IMR-90 (cell line): ENCODE measurements around the gene ZCCHC14. TPM values are rescaled to one million over a fixed set of nuclear protein-coding genes. Genes with fewer than 3 reads are reported as not detected.

Experiments used
- ATAC-seq: fragments of 200-7000 bp; cut with Tn5 transposase; 2 replicates; pipeline ENCODE4 v1.9.1; 2020; ENCODE audit warnings: low read depth, mild to moderate bottlenecking, moderate library complexity
- BruUV-seq: library from RNA; stranded (reverse); fragments of 400-500 nt; replicated peaks from 2 replicates; lab custom pipeline; 2021; lab: Mats Ljungman, UMichigan
- CTCF ChIA-PET: fragments of 300-600 bp; formaldehyde crosslinking; extraction: SDS; loops from one replicate; lab custom pipeline; 2021; ENCODE audit warnings: antibody characterized with exemption; lab: Yijun Ruan, JAX
- POLR2A ChIA-PET: fragments of 300-600 bp; sonication (Branson Sonifier 250); formaldehyde crosslinking; loops from one replicate; lab custom pipeline; 2022; ENCODE audit warnings: antibody characterized with exemption; ENCODE audit not compliant: unreplicated experiment; lab: Charles Lee
- DNase-seq: peaks from one replicate; pipeline ENCODE4 v3.0.0; 2013
- H2AFZ ChIP-seq: replicated peaks from 2 replicates; pipeline ENCODE3; 2013; ENCODE audit warnings: low read length, mild to moderate bottlenecking; ENCODE audit not compliant: poor library complexity
- H2AK5ac ChIP-seq: 2 replicates; pipeline ENCODE4 v1.6.1; 2013; ENCODE audit warnings: low read depth, low read length, inconsistent platforms
- H2AK9ac ChIP-seq: replicated peaks from 2 replicates; pipeline ENCODE3; 2013; ENCODE audit warnings: mild to moderate bottlenecking, low read depth, low read length, moderate library complexity; ENCODE audit not compliant: poor library complexity
- H2BK120ac ChIP-seq: 2 replicates; pipeline ENCODE4 v1.6.1; 2013; ENCODE audit warnings: low read depth, low read length, inconsistent platforms
- H2BK15ac ChIP-seq: 3 replicates; pipeline ENCODE4 v1.6.1; 2013; ENCODE audit warnings: low read depth, low read length, inconsistent platforms
- H2BK20ac ChIP-seq: 2 replicates; pipeline ENCODE4 v1.6.1; 2013; ENCODE audit warnings: low read depth, mild to moderate bottlenecking, inconsistent platforms, low read length, moderate library complexity
- H2BK5ac ChIP-seq: 2 replicates; pipeline ENCODE4 v1.6.1; 2013; ENCODE audit warnings: mild to moderate bottlenecking, low read depth, low read length, inconsistent platforms; ENCODE audit not compliant: poor library complexity, severe bottlenecking
- H3K14ac ChIP-seq: replicated peaks from 2 replicates; pipeline ENCODE4 v1.6.1; 2013; ENCODE audit warnings: low read depth, low read length, inconsistent platforms
- H3K18ac ChIP-seq: 2 replicates; pipeline ENCODE4 v1.6.1; 2013; ENCODE audit warnings: low read depth, low read length, control low read depth
- H3K23ac ChIP-seq: 2 replicates; pipeline ENCODE4 v1.6.1; 2013; ENCODE audit warnings: low read depth, low read length, inconsistent platforms
- H3K27ac ChIP-seq: 2 replicates; pipeline ENCODE4 v1.5.1; 2013; ENCODE audit warnings: mild to moderate bottlenecking, control low read depth, low read length; ENCODE audit not compliant: insufficient read depth
- H3K27me3 ChIP-seq: 2 replicates; pipeline ENCODE4 v1.6.1; 2013; ENCODE audit warnings: low read length; ENCODE audit not compliant: control insufficient read depth, insufficient read depth
- H3K36me3 ChIP-seq: 2 replicates; pipeline ENCODE4 v1.6.1; 2013; ENCODE audit warnings: low read length, mixed read lengths; ENCODE audit not compliant: control insufficient read depth, insufficient read depth
- H3K4ac ChIP-seq: 2 replicates; pipeline ENCODE4 v1.6.1; 2013; ENCODE audit warnings: low read depth, low read length, inconsistent platforms
- H3K4me1 ChIP-seq: 2 replicates; pipeline ENCODE4 v1.6.1; 2013; ENCODE audit warnings: low read length, mixed read lengths; ENCODE audit not compliant: control insufficient read depth, insufficient read depth
- H3K4me2 ChIP-seq: 2 replicates; pipeline ENCODE4 v1.6.1; 2013; ENCODE audit warnings: low read depth, mild to moderate bottlenecking, control low read depth, low read length, moderate library complexity
- H3K4me3 ChIP-seq: 2 replicates; pipeline ENCODE4 v1.5.1; 2013; ENCODE audit warnings: low read depth, mild to moderate bottlenecking, control low read depth, low read length, moderate library complexity; ENCODE audit not compliant: insufficient read depth
- H3K56ac ChIP-seq: 2 replicates; pipeline ENCODE4 v1.6.1; 2013; ENCODE audit warnings: low read length, inconsistent platforms; ENCODE audit not compliant: insufficient read depth; ENCODE audit errors: extremely low read depth
- H3K79me1 ChIP-seq, 2 experiments: 2 replicates each; pipeline ENCODE4 v1.6.1; 2013; ENCODE audit warnings: low read length in 2 of 2, inconsistent platforms in 1 of 2, low read depth in 1 of 2
- H3K9ac ChIP-seq: 2 replicates; pipeline ENCODE4 v1.6.1; 2013; ENCODE audit warnings: low read depth, low read length, control low read depth
- H3K9me1 ChIP-seq: 2 replicates; pipeline ENCODE4 v1.6.1; 2013; ENCODE audit warnings: low read length, inconsistent platforms; ENCODE audit not compliant: insufficient read depth
- H3K9me3 ChIP-seq: 2 replicates; pipeline ENCODE4 v1.6.1; 2013; ENCODE audit warnings: low read length; ENCODE audit not compliant: control insufficient read depth, insufficient read depth
- H4K20me1 ChIP-seq: 2 replicates; pipeline ENCODE4 v1.6.1; 2013; ENCODE audit warnings: low read length, inconsistent platforms; ENCODE audit not compliant: insufficient read depth
- H4K5ac ChIP-seq: 2 replicates; pipeline ENCODE4 v1.6.1; 2013; ENCODE audit warnings: mild to moderate bottlenecking, low read depth, low read length, control low read depth
- H4K8ac ChIP-seq, 2 experiments: 2 replicates each; pipeline ENCODE4 v1.6.1; 2013; ENCODE audit warnings: low read depth in 2 of 2, low read length in 2 of 2, control low read depth in 1 of 2, inconsistent platforms in 1 of 2
- H4K91ac ChIP-seq: 2 replicates; pipeline ENCODE4 v1.6.1; 2013; ENCODE audit warnings: low read depth, low read length, inconsistent platforms; ENCODE audit not compliant: insufficient read depth
- CEBPB ChIP-seq: IDR thresholded peaks from 2 replicates; pipeline ENCODE4 v1.6.1; 2012; ENCODE audit warnings: low read depth, low read length, improper control_type of control experiment
- CHD1 ChIP-seq: IDR thresholded peaks from 2 replicates; pipeline ENCODE4 v1.6.1; 2012; ENCODE audit warnings: low read depth, low read length, improper control_type of control experiment
- CTCF ChIP-seq: conservative IDR thresholded peaks from 2 replicates; pipeline ENCODE4 v1.5.1; 2012; ENCODE audit warnings: mild to moderate bottlenecking, low read depth, low read length, improper control_type of control experiment
- ELK1 ChIP-seq: fragments of 150-350 bp; IDR thresholded peaks from 2 replicates; pipeline ENCODE4 v1.6.1; 2016; ENCODE audit warnings: low read depth, mild to moderate bottlenecking, low read length, moderate library complexity, borderline replicate concordance
- MAZ ChIP-seq: IDR thresholded peaks from 2 replicates; pipeline ENCODE4 v1.6.1; 2012; ENCODE audit warnings: low read depth, mild to moderate bottlenecking, low read length, improper control_type of control experiment, moderate library complexity, borderline replicate concordance
- MXI1 ChIP-seq: IDR thresholded peaks from 2 replicates; pipeline ENCODE4 v1.6.1; 2012; ENCODE audit warnings: low read depth, mild to moderate bottlenecking, low read length, moderate library complexity, borderline replicate concordance
- POLR2A ChIP-seq: IDR thresholded peaks from 2 replicates; pipeline ENCODE4 v1.6.1; 2012; ENCODE audit warnings: mild to moderate bottlenecking, low read depth, low read length
- RAD21 ChIP-seq: IDR thresholded peaks from 2 replicates; pipeline ENCODE4 v1.6.1; 2012; ENCODE audit warnings: low read length, improper control_type of control experiment
- RCOR1 ChIP-seq: IDR thresholded peaks from 2 replicates; pipeline ENCODE4 v1.6.1; 2012; ENCODE audit warnings: mild to moderate bottlenecking, low read length, improper control_type of control experiment; ENCODE audit not compliant: insufficient replicate concordance
- RFX5 ChIP-seq: IDR thresholded peaks from 2 replicates; pipeline ENCODE4 v1.8.0; 2012; ENCODE audit warnings: low read depth, mild to moderate bottlenecking, low read length, moderate library complexity
- SMC3 ChIP-seq: fragments of 150-350 bp; IDR thresholded peaks from 2 replicates; pipeline ENCODE4 v1.6.1; 2016; ENCODE audit warnings: low read depth, mild to moderate bottlenecking, antibody characterized with exemption, low read length, moderate library complexity
- USF2 ChIP-seq: fragments of 150-350 bp; IDR thresholded peaks from 2 replicates; pipeline ENCODE4 v1.6.1; 2017; ENCODE audit warnings: mild to moderate bottlenecking, antibody characterized with exemption, low read length, low read depth
- WGBS, 2 experiments: methylation state at CpG; one replicate each; pipeline versions ENCODE4 v1.1.5 to v1.1.7; 2013; ENCODE audit warnings: missing lambda C conversion rate in 2 of 2; ENCODE audit not compliant: insufficient read length in 1 of 2; ENCODE audit errors: extremely low coverage in 2 of 2; 5-methylcytosine and 5-hydroxymethylcytosine counted together
- dilution Hi-C: fragments of 300-500 bp; cut with HindIII; formaldehyde crosslinking; loops from one replicate; pipeline ENCODE4 v1.14.3; 2018; ENCODE audit warnings: low sequenced_read_pairs; ENCODE audit not compliant: unreplicated experiment
- in situ Hi-C: fragments of 300-500 bp; cut with MboI; formaldehyde crosslinking; loops from 3 replicates; pipeline ENCODE4 v1.14.3; 2019; ENCODE audit warnings: low sequenced_read_pairs, inconsistent platforms, mixed read lengths
- intact Hi-C: fragments of 100-400 bp; cut with micrococcal nuclease; formaldehyde crosslinking; loops from 2 replicates; pipeline ENCODE4 v1.10.0; 2022
- polyA plus RNA-seq, 3 experiments: library from polyadenylated mRNA; depleted of rRNA; stranded (reverse); fragments of >200 nt; gene quantifications; 2 replicates each; pipeline ENCODE4 v1.2.3, GENCODE V29; 2012; ENCODE audit warnings: low replicate concordance in 1 of 3
- total RNA-seq: library from RNA; depleted of rRNA; stranded (reverse); fragments of >200 nt; gene quantifications from 2 replicates; pipeline ENCODE4 v1.2.3, GENCODE V29; 2012

The ZCCHC14 gene
- total and polyA plus RNA-seq, 2 of the 4 experiments (the other 2 are of a cell fraction): 2.5 to 5.3 TPM

- peaks cover 77% of the 10 kb centered on the region for H4K20me1 ChIP-seq
- WGBS, 2 experiments: 89% methylated on average over 1 of the region's 13 CpGs; no CpG with 5 or more reads in 1 of the 2 experiments
- H3K18ac ChIP-seq: no peak overlapping the region
- H4K8ac ChIP-seq: no peak overlapping the region
- no peak overlapping the region for H4K91ac ChIP-seq
- no peak overlapping the region for H3K4me3 ChIP-seq
- H3K56ac ChIP-seq: no peak overlapping the region
- H2AFZ ChIP-seq: no peak overlapping the region
- no peak overlapping the region for H2AK5ac ChIP-seq
- H2BK5ac ChIP-seq: no peak overlapping the region
- TF ChIP-seq RAD21 (no peak), USF2 (no peak), RCOR1 (no peak), RFX5 (no peak), CHD1 (no peak), ELK1 (no peak), CEBPB (no peak), CTCF (no peak), POLR2A (no peak), SMC3 (no peak), MAZ (no peak), MXI1 (no peak)
- H2BK20ac ChIP-seq: no peak overlapping the region
- dilution Hi-C loops (no loop called here), in situ Hi-C loops (no loop called here), intact Hi-C loops (no loop called here)
- 0 out of 2 replicates have a peak overlapping the region, but pooled peaks have one; percentile 10 for H3K23ac ChIP-seq
- H2BK120ac ChIP-seq: no peak overlapping the region
- H3K4me2 ChIP-seq: no peak overlapping the region
- no peaks in the 10 kb centered on the region for H3K36me3 ChIP-seq
- H2BK15ac ChIP-seq: no peak overlapping the region
- DNase-seq (no peak), ATAC-seq (no peak)
- no TSS peak for BruUV-seq
- H3K9me3 ChIP-seq: no peaks in the 10 kb centered on the region
- H3K79me1 ChIP-seq: peaks cover 54 to 88% of the 10 kb centered on the region in 2 experiments
- H3K9ac ChIP-seq: no peak overlapping the region
- CTCF ChIA-PET: no interaction called here
- H3K9me1 ChIP-seq: peaks cover 18% of the 10 kb centered on the region
- no peaks in the 10 kb centered on the region for H3K27me3 ChIP-seq
- H4K5ac ChIP-seq: no peak overlapping the region
- no peak overlapping the region for H3K27ac ChIP-seq
- POLR2A ChIA-PET: no interaction called here
- no peak overlapping the region for H3K4ac ChIP-seq
- no peak overlapping the region for H2AK9ac ChIP-seq
- H3K4me1 ChIP-seq: peaks cover 11% of the 10 kb centered on the region
- H3K14ac ChIP-seq: no peak overlapping the region
These were observed 21.3 kb downstream of the ZCCHC14 start for GRCh38 chr16:87471278-87472141.
